ENCODE measurements around the gene TAMALIN. TPM values are rescaled to one million over a fixed set of nuclear protein-coding genes. Genes with fewer than 3 reads are reported as not detected.
A peak's percentile ranks its signal among the peaks of the same experiment; 100 is the strongest.

The TAMALIN gene
- polyA plus RNA-seq, 3 donors, result 0.63 to 118 (median 1.6) TPM

DNA sequence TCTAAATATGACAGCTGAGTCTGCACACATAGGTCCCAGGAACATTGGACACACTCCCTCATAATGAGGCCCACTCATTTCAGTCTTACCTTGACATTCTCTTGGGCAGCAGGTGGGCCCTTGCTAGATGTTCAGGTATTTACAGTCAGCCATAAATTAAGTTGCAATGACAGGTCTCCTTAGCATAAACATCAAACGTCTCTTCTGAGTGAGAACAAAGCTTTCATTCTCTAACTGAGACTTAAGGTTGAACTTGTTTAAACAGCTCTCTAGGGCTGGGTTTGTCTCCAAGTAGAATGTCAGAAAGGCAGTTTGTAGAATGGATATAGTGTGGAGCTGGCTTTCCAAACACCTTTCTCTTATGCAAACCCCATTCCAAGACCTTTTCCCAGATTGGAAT, 44.9 kb upstream of the TAMALIN start:
- Histone ChIP-seq H3K9ac (ENCODE audit: insufficient read depth, low read length, poor library complexity, severe bottlenecking) (no peak overlapping the region), H3K79me2 (ENCODE audit: insufficient read depth, low read length) (peaks cover 100% of the 10 kb centered on the region), H3K36me3 (replicated peaks in 1 of 2; ENCODE audit: control insufficient read depth in 1 of 2, insufficient read depth in 2 of 2, low read length in 2 of 2) (peaks cover 10 to 29% of the 10 kb centered on the region in 2 donors), H3K4me1 (ENCODE audit: control insufficient read depth in 1 of 2, insufficient read depth in 2 of 2, low read length in 2 of 2) (peaks cover 23 to 30% of the 10 kb centered on the region in 2 donors), H3K4me3 (replicated peaks in 1 of 3; ENCODE audit: low read depth in 2 of 3, low read length in 3 of 3) (no peak overlapping the region), H3K27ac (ENCODE audit: low read depth in 1 of 2, low read length in 2 of 2) (no peak overlapping the region), H3K9me3 (replicated peaks in 1 of 2; ENCODE audit: control insufficient read depth in 1 of 2, insufficient read depth in 1 of 2, low read length in 2 of 2) (peaks cover 0 to under 1% of the 10 kb centered on the region in 2 donors), H4K20me1 (ENCODE audit: insufficient read depth, low read length) (peaks cover 91% of the 10 kb centered on the region), H3K4me2 (replicated peaks; ENCODE audit: extremely low read depth, low read length, poor library complexity, severe bottlenecking) (no peak overlapping the region), H2AFZ (ENCODE audit: insufficient read depth, low read depth, low read length, poor library complexity, severe bottlenecking) (no peak overlapping the region), H3K27me3 (ENCODE audit: control insufficient read depth in 2 of 2, insufficient read depth in 2 of 2, low read length in 2 of 2) (no peaks in the 10 kb centered on the region)
- Mint-ChIP-seq H3K4me3 (no peak overlapping the region), H3K36me3 (peaks cover 52 to 70% of the 10 kb centered on the region in 2 donors), H3K9me3 (peaks cover 0 to 2% (median 0%) of the 10 kb centered on the region in 7 donors), H3K27me3 (ENCODE audit: low read depth in 3 of 3) (no peaks in the 10 kb centered on the region), H3K27ac (peak overlapping the region in 1 of 7 donors; percentile 8), H3K4me1 (peaks cover 56% of the 10 kb centered on the region)
- DNase-seq, result no peak
- WGBS (ENCODE audit: insufficient coverage), result no CpG with 5 or more reads among the region's 1 CpG
- TF ChIP-seq, protein P1, sequence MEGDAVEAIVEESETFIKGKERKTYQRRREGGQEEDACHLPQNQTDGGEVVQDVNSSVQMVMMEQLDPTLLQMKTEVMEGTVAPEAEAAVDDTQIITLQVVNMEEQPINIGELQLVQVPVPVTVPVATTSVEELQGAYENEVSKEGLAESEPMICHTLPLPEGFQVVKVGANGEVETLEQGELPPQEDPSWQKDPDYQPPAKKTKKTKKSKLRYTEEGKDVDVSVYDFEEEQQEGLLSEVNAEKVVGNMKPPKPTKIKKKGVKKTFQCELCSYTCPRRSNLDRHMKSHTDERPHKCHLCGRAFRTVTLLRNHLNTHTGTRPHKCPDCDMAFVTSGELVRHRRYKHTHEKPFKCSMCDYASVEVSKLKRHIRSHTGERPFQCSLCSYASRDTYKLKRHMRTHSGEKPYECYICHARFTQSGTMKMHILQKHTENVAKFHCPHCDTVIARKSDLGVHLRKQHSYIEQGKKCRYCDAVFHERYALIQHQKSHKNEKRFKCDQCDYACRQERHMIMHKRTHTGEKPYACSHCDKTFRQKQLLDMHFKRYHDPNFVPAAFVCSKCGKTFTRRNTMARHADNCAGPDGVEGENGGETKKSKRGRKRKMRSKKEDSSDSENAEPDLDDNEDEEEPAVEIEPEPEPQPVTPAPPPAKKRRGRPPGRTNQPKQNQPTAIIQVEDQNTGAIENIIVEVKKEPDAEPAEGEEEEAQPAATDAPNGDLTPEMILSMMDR (IDR thresholded peaks at IDR 0.05), result no peak
- intact Hi-C loops (cut with micrococcal nuclease), result no loop called here

DNA sequence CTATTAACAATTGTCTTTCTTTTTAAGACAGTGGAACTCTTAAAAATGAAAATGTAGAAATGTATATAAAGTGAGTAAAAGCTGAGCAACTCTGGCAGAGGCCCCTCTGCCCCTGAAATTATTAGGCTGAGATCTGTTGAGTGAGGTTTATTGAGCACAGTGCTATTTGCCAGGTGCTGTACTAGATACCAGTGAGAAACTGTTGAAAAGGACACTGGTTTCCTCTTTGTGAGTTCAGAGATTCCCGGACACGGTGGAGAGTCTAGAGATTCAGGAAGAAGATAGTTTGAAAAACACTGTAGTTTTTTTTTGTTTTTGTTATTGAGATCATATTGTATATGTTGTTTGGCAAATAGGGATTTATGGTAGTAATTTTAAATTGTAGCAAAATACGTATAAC, 44.0 kb upstream of the TAMALIN start:
- H3K4me1 ChIP-seq (ENCODE audit: control insufficient read depth in 1 of 2, insufficient read depth in 2 of 2, low read length in 2 of 2), result peaks cover 23 to 30% of the 10 kb centered on the region in 2 donors
- Mint-ChIP-seq H3K4me3 (peak overlapping the region in 1 of 2 donors; percentile 4), H3K27ac (peak overlapping the region in 2 of 7 donors; percentile 31 to 69), H3K4me1 (peaks cover 53% of the 10 kb centered on the region), H3K9me3 (peaks cover 0 to 2% (median 0%) of the 10 kb centered on the region in 7 donors), H3K36me3 (peaks cover 51 to 65% of the 10 kb centered on the region in 2 donors), H3K27me3 (ENCODE audit: low read depth in 3 of 3) (no peaks in the 10 kb centered on the region)
- WGBS (ENCODE audit: insufficient coverage), result 0% methylated on average over 2 of the region's 3 CpGs
- no peak overlapping the region for H3K4me3 ChIP-seq (replicated peaks in 1 of 3; ENCODE audit: low read depth in 2 of 3, low read length in 3 of 3)
- H3K79me2 ChIP-seq (ENCODE audit: insufficient read depth, low read length), result peaks cover 100% of the 10 kb centered on the region
- H4K20me1 ChIP-seq (ENCODE audit: insufficient read depth, low read length), result peaks cover 88% of the 10 kb centered on the region
- H2AFZ ChIP-seq (ENCODE audit: insufficient read depth, low read depth, low read length, poor library complexity, severe bottlenecking), result no peak overlapping the region
- H3K36me3 ChIP-seq (replicated peaks in 1 of 2; ENCODE audit: control insufficient read depth in 1 of 2, insufficient read depth in 2 of 2, low read length in 2 of 2), result peaks cover 10 to 29% of the 10 kb centered on the region in 2 donors
- no peak for DNase-seq
- no peaks in the 10 kb centered on the region for H3K27me3 ChIP-seq (ENCODE audit: control insufficient read depth in 2 of 2, insufficient read depth in 2 of 2, low read length in 2 of 2)
- H3K4me2 ChIP-seq (replicated peaks; ENCODE audit: extremely low read depth, low read length, poor library complexity, severe bottlenecking), result no peak overlapping the region
- peak overlapping the region in 1 of 2 donors; percentile 10 for H3K27ac ChIP-seq (ENCODE audit: low read depth in 1 of 2, low read length in 2 of 2)
- TF ChIP-seq, protein P1 (IDR thresholded peaks at IDR 0.05), result no peak
- no peaks in the 10 kb centered on the region for H3K9me3 ChIP-seq (replicated peaks in 1 of 2; ENCODE audit: control insufficient read depth in 1 of 2, insufficient read depth in 1 of 2, low read length in 2 of 2)
- intact Hi-C loops (cut with micrococcal nuclease), result no loop called here
- H3K9ac ChIP-seq (ENCODE audit: insufficient read depth, low read length, poor library complexity, severe bottlenecking), result no peak overlapping the region
